Measurements from ENCODE around the gene MAGEA9B.
"Not testable (repeated sequence)": the region's sequence is repeated elsewhere in the genome, so short reads cannot be mapped to it uniquely, and the experiment has no call there.

The MAGEA9B gene

GRCh38 chrX:149534926-149535602 lies 52.2 kb downstream of the MAGEA9B start:
- not testable (repeated sequence) for DNase-seq (ENCODE audit: low read depth)

GRCh38 chrX:149533999-149534398 lies 53.3 kb downstream of the MAGEA9B start:
- DNase-seq (ENCODE audit: low read depth): not testable (repeated sequence)

DNA sequence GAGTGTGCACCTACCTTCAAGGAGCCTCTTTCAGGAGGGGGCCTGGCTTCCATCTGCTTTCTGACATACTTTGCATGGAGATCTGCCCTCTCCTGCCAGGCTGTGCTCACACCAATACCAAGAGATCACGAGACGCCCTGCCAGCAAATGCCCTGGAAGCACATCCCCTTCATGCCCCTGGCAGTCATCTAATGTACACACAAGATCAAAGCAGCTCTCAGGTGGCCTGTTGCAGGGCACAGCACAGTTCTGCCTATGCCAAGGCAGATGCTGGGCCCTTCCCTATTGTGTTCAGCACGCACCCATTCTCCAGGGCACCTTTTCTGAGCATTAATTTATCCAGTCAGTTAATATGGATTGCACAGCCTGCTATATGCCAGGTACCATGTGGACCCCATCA lies 54.4 kb downstream of the MAGEA9B start:
- DNase-seq (ENCODE audit: low read depth): not testable (repeated sequence)

Data from fibroblast of gingiva (primary cell).